SK-N-MC (cell line): Measurements from ENCODE around the gene HBE1.

Experiments used
- DNase-seq: peaks from one replicate; pipeline ENCODE4 v3.0.0-alpha.2; 2011; ENCODE audit warnings: low read depth, low spot score
- H3K27ac ChIP-seq: fragments of 200-600 bp; sonication (generic); 2 replicates; pipeline ENCODE4 v1.5.1; 2016; ENCODE audit warnings: mixed run types
- H3K36me3 ChIP-seq: fragments of 200-600 bp; sonication (generic); 2 replicates; pipeline ENCODE4 v1.6.1; 2017; ENCODE audit warnings: antibody characterized with exemption, low read length, mixed read lengths; ENCODE audit not compliant: insufficient read depth
- H3K4me3 ChIP-seq: fragments of 200-600 bp; sonication (generic); 2 replicates; pipeline ENCODE4 v1.5.1; 2016
- H3K9ac ChIP-seq: fragments of 200-600 bp; sonication (generic); 2 replicates; pipeline ENCODE4 v1.8.0; 2017; ENCODE audit warnings: mixed run types, mixed read lengths; ENCODE audit not compliant: insufficient read length
- H3K9me3 ChIP-seq: fragments of 200-600 bp; sonication (generic); 2 replicates; pipeline ENCODE4 v1.6.1; 2017; ENCODE audit warnings: low read depth, mild to moderate bottlenecking, antibody characterized with exemption, low read length, moderate library complexity, mixed read lengths
- EZH2 ChIP-seq: fragments of 200-600 bp; sonication (generic); IDR thresholded peaks from one replicate; pipeline ENCODE4 v1.6.1; 2017; ENCODE audit warnings: antibody characterized with exemption
- FOXP2 ChIP-seq: optimal IDR thresholded peaks from 2 replicates; pipeline ENCODE3; 2011; ENCODE audit warnings: mild to moderate bottlenecking, moderate library complexity; ENCODE audit not compliant: insufficient read depth; ENCODE audit errors: extremely low read length, control extremely low read depth
- POLR2AphosphoS5 ChIP-seq: IDR thresholded peaks from 2 replicates; pipeline ENCODE4 v1.6.1; 2012; ENCODE audit warnings: mild to moderate bottlenecking, low read depth, low read length, borderline replicate concordance

The HBE1 gene

DNA sequence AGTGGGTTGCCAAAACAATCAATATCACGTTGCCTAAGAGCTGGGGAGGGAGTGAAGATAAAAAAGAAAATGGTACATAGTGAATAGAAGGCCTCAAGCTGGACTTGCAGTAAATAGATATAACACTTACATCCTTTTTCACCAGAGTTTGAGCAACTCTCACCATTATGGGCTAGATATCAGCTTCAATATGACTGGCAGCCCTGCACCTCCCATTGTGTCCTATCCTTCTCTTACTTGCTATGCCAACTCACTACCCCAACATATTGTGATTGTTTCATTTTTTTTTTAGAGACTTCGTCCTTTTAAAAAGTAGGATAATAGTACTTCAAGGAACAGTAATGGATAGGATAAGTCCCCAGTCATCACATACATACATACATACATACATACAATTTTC, 27.5 kb downstream of the HBE1 start:
- Histone ChIP-seq H3K9me3 (no peaks in the 10 kb centered on the region), H3K4me3 (no peak overlapping the region), H3K9ac (no peak overlapping the region), H3K27ac (no peak overlapping the region), H3K36me3 (no peaks in the 10 kb centered on the region)
- TF ChIP-seq POLR2AphosphoS5 (no peak), EZH2 (no peak), FOXP2 (no peak)
- no peak for DNase-seq

DNA sequence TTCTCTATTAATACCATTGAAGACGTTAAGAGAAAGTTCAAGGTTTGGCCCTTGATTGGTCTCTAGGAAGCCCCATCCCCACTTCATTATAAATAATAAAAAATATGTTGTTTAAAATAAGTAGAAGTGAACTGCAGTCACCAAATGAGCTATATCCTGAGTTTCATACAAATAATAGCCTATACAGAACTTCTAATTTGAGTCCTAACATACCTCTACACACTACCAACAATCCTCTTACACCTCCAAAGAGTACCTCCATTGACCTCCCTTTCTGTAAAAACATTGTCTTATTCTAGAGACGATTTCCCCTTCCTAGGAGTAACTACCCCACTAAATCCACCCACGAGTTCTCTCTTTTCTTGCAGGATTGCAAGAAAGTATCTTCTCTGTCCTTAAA, 28.3 kb downstream of the HBE1 start:
- no peak for DNase-seq
- Histone ChIP-seq H3K27ac (no peak overlapping the region), H3K4me3 (no peak overlapping the region), H3K9ac (no peak overlapping the region), H3K36me3 (no peaks in the 10 kb centered on the region), H3K9me3 (no peaks in the 10 kb centered on the region)
- TF ChIP-seq FOXP2 (no peak), POLR2AphosphoS5 (no peak), EZH2 (no peak)

DNA sequence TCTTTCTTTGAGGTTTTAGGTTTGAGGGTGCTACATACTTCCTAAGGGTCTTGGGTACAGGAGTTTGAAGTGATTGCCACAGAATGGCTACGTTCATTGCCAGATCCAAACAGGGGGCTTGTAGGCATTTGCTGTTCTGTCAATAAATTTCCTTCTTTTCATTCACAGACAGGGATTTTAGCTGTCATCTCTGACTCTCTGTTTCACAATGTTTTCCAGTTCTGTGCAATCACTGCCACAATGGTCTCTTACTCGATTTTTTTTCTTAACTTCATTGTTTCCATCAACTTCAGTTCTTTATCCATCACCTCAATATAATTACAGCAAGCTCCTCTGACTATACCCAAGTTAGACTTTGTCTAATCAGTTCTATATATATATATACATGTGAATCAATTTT, 29.3 kb downstream of the HBE1 start:
- Histone ChIP-seq H3K27ac (no peak overlapping the region), H3K4me3 (no peak overlapping the region), H3K36me3 (no peaks in the 10 kb centered on the region), H3K9ac (no peak overlapping the region), H3K9me3 (no peaks in the 10 kb centered on the region)
- TF ChIP-seq EZH2: no peak
- TF ChIP-seq POLR2AphosphoS5: no peak
- no peak for TF ChIP-seq FOXP2
- DNase-seq: no peak

DNA sequence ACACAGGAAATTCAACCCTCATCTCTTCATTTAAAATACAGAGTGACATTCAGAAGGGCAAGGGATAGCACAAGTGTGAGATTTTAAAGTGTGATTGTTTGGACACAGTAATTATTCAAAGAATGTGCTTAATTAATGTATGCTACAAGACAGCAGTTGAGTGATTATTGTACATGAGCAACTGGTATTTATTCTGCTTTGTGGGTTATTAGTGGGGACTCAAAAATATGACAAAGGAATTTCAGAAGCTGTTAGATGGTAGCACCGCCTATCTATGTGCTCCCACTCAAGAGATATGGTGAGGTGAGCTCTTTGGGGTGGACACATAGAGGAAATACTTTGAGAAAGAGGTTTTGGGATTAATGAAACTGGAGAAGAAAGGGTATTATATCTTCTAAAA, 29.7 kb downstream of the HBE1 start:
- DNase-seq: no peak
- no peak overlapping the region for H3K9ac ChIP-seq
- H3K9me3 ChIP-seq: no peaks in the 10 kb centered on the region
- H3K4me3 ChIP-seq: no peak overlapping the region
- no peak for TF ChIP-seq FOXP2
- no peak for TF ChIP-seq EZH2
- TF ChIP-seq POLR2AphosphoS5: no peak
- H3K36me3 ChIP-seq: no peaks in the 10 kb centered on the region
- H3K27ac ChIP-seq: no peak overlapping the region

DNA sequence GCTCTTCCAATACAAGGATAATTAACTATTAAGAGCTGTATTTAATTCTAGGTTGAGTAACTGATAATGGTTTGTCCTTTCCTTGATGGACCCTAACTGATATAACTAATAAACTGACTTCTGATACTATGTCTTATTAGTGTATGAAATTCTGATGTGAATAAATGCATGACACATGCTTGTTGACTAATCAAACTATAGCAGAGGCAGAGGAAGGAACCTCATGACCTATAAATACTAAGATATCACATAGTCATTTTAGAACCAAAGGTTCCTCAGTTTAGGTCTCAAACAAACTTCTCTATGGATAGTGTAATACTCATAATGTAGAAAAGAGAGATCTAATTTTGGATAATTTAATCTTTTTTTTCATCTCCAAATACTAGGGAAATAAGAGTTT, 30.7 kb downstream of the HBE1 start:
- Histone ChIP-seq H3K9me3 (no peaks in the 10 kb centered on the region), H3K4me3 (no peak overlapping the region), H3K27ac (no peak overlapping the region), H3K9ac (no peak overlapping the region), H3K36me3 (no peaks in the 10 kb centered on the region)
- DNase-seq: no peak
- TF ChIP-seq FOXP2 (no peak), POLR2AphosphoS5 (no peak)

DNA sequence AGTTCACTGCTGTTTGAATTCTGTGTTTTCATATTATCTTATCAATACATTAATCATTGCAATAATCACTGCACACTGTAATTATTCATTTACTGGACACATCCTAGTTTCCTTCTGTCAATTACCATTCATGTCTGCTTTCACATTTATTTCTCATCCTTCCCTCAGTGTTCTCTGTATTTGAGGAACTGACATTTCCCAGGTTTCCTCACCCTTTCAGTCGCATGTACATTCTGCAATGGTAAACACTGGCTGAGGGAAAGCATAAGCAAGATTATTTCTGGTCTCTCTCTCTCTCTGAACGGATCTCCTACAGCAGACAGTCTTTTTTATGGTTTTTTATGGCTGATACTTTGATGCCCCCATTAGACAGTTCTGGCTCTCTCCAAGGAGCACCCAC, 31.3 kb downstream of the HBE1 start:
- no peaks in the 10 kb centered on the region for H3K9me3 ChIP-seq
- H3K27ac ChIP-seq: no peak overlapping the region
- H3K4me3 ChIP-seq: no peak overlapping the region
- H3K9ac ChIP-seq: no peak overlapping the region
- no peak for DNase-seq
- TF ChIP-seq FOXP2 (no peak), EZH2 (no peak), POLR2AphosphoS5 (no peak)
- no peaks in the 10 kb centered on the region for H3K36me3 ChIP-seq

DNA sequence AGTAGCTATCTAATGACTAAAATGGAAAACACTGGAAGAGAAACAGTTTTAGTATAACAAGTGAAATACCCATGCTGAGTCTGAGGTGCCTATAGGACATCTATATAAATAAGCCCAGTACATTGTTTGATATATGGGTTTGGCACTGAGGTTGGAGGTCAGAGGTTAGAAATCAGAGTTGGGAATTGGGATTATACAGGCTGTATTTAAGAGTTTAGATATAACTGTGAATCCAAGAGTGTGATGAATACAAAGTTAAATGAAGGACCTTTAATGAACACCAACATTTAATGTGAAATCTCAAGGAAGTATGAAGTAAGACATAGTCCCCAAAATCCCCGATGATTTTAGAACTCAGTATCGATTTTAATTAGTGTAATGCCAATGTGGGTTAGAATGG, 32.3 kb downstream of the HBE1 start:
- TF ChIP-seq EZH2 (no peak), FOXP2 (no peak), POLR2AphosphoS5 (no peak)
- H3K4me3 ChIP-seq: no peak overlapping the region
- H3K9me3 ChIP-seq: no peaks in the 10 kb centered on the region
- no peak overlapping the region for H3K27ac ChIP-seq
- no peak overlapping the region for H3K9ac ChIP-seq
- no peaks in the 10 kb centered on the region for H3K36me3 ChIP-seq
- no peak for DNase-seq

DNA sequence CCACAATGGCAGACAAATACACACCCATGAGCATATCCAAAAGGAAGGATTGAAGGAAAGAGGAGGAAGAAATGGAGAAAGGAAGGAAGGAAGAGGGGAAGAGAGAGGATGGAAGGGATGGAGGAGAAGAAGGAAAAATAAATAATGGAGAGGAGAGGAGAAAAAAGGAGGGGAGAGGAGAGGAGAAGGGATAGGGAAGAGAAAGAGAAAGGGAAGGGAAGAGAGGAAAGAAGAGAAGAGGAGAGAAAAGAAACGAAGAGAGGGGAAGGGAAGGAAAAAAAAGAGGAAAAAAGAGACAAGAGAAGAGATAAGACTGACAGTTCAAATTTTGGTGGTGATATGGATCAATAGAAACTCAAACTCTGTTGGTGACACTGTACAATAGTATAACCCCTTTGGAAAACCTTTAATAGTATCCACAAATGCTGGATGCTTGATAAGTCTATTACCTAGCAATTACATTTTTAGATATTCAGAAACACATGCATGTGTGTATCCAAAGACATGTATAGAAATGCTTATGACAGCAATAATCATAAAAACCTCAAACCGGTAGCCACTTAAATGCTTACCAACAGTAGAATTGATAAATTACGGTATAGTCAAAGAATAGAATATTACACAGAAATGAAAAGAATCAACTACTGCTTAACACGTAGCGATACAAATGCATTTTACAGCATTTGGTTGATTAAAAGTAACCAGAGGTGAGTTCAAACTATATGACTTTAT, 34.2 kb downstream of the HBE1 start:
- H3K4me3 ChIP-seq: no peak overlapping the region
- TF ChIP-seq FOXP2 (no peak), EZH2 (no peak), POLR2AphosphoS5 (no peak)
- no peak for DNase-seq
- no peaks in the 10 kb centered on the region for H3K36me3 ChIP-seq
- no peak overlapping the region for H3K27ac ChIP-seq
- no peaks in the 10 kb centered on the region for H3K9me3 ChIP-seq
- no peak overlapping the region for H3K9ac ChIP-seq

DNA sequence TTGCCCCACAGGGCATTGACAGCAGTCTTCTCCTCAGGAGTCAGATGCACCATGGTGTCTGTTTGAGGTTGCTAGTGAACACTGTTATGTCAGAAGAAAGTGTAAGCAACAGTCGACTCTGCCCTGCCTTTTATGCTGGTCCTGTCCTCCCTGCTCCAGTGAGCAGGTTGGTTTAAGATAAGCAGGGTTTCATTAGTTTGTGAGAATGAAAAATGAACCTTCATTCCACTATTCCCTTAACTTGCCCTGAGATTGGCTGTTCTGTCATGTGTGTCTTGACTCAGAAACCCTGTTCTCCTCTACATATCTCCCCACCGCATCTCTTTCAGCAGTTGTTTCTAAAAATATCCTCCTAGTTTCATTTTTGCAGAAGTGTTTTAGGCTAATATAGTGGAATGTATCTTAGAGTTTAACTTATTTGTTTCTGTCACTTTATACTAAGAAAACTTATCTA, 35.3 kb downstream of the HBE1 start, which contains the start of gene HBD:
TSS of gene HBD (minus strand) at position 103 of the 454 bp plus-strand sequence. CDS start at position 53, 50 bp downstream.
- no peak within 1 kb of the TSS for H3K27ac ChIP-seq
- H3K9me3 ChIP-seq: no peaks in the 10 kb centered on the region
- H3K9ac ChIP-seq: no peak within 1 kb of the TSS
- H3K36me3 ChIP-seq: no peaks in the 10 kb centered on the region
- no peak within 1 kb of the TSS for H3K4me3 ChIP-seq
- no peak for DNase-seq
- no peak for TF ChIP-seq FOXP2
